GM04503 (cell line): Measurements from ENCODE around the gene LRIG1.

ENCODE experiments used
- DNase-seq: peaks from one replicate; pipeline ENCODE4 v3.0.0-alpha.2; 2012; ENCODE audit warnings: low read depth

LRIG1 gene

DNA sequence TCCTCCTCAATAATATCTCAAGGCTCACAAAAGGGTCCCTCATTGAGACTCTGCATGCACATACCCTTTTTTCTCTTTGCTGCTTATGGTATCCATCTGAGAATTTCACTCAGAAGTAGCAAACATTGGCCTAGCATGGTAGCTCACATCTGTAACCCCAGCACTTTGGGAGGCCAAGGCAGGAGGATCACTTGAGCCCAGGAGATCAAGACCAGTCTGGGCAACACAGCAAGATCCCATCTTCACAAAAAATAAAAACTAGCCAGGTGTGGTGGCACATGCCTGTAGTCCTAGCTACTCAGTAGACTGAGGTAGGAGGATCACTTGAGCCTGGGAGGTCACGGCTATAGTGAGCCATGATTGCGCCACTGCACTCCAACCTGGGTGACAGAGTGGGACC, 11.7 kb downstream of the LRIG1 start:
- DNase-seq = no peak

DNA sequence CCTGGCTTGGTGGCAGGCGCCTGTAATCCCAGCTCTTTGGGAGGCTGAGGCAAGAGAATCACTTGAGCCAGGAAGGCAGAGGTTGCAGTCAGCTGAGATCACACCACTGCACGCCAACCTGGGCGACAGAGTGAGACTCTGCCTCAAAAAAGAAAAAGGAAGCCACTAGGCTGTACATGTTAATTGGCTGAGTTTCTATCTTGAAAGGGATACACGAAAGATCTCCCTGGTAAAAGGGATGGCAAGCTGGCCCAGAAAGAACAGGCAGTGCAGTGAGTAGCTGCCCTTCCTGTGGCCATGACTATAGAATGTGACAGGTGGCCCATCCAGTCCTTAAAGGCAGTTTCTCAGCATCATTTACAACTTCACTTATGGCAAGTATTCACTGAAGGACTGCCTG, 12.3 kb downstream of the LRIG1 start:
- DNase-seq = no peak

DNA sequence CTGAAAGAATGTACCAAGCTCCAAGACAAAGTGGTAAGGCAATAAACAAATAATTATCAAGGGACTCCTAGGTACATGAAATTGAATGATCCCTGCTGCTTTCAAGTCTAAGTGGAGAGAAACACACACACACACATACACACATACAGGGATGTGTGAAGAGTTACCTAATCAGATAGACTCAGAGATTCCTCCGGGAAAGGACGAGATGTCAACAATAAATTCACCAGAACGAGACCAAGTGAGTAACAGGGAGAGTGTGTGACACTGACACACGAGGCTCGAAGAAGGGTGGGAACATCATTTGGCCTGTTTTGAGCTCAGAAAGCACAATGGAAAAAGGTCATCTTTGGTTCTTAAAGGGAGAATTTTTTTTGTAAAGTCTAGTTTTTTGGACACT, 13.4 kb downstream of the LRIG1 start:
- no peak for DNase-seq

DNA sequence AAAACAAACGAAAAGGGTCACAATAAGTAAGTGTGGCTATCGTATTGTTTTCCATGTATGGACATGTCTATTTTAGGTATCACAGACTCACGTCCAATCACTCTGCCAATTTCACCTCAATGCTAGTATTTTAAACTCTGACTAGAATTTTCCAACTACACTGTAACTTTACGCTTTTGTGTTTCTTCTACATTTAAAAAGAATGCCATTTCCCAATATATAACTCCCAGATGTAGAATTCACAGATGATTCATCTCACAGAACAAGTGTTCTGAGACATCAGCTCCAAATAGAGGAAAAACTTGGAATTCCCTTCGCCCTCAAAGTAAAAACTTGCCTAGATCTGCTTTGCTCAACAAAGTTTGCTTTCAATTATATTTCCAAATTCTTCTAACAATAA, 14.2 kb downstream of the LRIG1 start:
- no peak for DNase-seq

DNA sequence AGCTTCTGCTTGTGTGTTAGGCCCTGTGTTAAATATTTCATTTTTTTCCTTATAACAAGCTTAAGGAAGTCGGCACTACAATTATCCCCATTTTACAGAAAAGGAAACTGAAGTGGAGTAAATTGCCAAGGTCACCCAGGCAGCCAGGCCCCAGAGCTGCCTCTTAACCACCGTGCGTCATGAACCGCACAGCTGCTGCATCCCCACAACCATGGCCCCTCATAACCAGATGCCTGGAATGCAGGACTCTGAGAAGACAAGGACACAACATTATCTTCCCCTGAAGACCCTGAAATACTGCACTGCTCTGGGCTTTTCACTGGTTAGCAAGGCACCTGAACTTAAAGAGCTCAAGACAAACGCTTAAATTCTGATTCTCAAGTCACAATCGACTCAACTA, 14.6 kb downstream of the LRIG1 start:
- DNase-seq = no peak

DNA sequence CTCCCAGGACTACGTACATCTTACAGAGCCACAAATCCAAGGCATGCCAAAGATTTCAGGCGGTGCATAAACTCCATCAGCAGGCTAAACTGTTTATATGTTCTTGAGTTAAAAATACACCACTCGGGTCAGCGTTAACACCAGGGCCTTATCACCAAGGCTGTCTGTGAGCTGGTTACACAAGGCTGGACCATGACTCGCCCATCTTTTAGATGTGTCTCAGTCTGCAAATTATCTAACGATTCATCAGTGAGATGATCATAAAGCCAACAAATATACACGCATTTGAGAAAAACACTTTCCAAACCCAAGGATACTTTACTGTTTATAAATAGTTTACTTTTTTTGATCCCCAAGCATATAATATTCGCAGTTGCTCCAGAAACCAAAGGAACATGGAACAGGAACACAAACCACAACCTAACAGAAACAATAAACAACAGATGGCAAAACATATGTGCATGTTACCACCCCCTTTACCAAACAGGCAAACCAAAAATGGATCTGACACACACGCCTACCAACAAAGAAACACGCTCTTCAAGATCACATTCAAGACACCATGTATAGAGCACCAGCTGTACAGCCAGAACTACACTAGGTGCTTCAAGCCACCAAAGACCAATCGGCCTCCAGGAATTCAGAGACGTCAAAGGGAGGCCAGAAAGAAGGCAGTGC, 15.4 kb downstream of the LRIG1 start:
- no peak for DNase-seq

DNA sequence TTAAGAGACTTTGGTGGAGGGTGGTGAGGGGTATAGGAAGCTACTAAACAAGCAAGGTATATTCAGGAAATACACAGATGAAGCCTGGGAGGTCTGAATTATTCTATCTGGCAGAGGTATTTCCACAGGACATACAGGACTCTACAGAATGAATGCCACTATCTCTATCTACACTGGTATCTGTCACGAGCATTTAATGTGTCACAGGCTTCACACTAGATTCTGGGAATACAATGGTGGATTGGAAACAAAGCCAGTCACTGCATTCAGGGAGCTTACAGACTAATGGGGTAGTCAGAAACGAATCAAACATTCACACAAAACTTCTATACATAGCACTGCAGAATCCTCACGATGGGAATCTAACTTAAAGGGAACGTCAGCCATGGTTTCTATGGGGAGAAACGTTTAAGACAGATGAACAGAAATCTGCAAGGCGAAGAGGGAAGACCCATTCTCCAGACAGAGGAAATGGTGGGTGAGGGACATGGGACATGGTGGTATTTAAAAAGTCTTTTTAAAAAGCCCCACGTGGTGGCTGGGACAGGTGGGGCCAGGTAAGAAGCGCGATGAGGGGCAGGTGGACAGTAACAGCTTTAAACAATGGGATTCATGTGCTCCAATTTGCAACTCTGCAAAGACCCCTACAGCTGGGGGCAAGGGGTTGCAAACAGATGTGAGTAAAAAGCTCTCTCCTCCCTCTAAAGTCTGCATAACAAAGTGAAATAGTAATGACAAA, 16.5 kb downstream of the LRIG1 start:
- DNase-seq = no peak

DNA sequence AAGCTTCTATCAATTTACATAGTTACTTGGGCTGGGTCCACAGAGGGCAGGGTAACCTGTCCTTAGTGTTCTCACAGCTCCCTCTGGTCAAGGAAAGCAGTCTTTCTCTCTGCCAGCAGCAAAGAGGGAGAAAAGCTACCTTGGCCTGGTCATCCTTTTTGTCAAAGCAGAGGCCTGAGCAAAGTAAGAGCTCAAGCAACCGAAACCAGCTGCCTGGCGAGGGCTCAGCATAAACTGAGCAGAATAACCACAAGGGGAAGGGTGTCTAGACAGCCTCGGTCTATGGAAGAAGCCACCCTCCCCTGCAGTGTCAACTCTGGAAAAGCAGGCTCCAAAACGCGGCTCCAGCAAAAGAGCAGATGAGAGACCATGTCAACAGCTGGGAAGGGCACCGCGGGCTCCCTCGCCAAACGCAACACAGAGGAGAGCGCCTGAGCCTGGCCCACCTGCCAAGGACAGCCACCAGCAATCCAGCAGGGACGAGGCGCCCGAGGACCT, 17.4 kb downstream of the LRIG1 start:
- DNase-seq = no peak

DNA sequence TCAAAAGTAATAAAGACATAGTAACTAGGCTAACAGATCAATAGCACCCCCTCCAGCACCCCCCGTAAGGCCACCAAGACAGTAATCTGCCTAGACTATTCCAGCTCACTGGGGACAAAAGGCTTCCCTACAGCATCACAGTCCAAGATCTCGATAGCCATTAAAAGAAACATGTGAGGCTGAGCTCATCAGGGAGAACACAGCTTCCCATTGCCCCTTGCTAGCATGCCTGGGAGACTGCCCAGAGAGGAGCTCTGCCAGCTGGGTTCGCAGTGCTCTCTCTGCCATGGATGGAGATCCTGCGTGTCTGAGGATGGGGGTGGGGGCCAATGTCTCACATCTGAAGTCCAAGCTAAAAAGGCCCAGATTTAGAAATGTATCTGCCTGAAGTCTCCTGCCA, 17.8 kb downstream of the LRIG1 start:
- DNase-seq = no peak

DNA sequence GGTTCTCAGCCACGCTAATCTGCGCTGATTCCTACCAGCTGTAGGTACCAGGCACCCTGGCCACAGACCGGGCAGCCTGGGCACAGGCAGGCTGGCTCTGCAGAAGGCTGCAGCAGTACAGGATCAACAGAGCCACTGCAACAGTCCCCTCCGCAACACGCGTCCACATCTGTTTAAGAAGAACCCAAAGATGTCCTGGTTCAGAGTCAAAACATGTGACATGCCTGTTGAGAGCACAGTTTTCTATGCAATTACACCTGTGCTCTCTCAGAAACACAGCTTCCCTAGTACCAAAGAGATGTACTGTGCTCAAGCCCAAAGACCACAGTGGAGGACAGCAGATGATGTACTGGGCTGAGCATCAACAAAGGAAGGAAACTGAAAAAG, 18.8 kb downstream of the LRIG1 start:
- no peak for DNase-seq

DNA sequence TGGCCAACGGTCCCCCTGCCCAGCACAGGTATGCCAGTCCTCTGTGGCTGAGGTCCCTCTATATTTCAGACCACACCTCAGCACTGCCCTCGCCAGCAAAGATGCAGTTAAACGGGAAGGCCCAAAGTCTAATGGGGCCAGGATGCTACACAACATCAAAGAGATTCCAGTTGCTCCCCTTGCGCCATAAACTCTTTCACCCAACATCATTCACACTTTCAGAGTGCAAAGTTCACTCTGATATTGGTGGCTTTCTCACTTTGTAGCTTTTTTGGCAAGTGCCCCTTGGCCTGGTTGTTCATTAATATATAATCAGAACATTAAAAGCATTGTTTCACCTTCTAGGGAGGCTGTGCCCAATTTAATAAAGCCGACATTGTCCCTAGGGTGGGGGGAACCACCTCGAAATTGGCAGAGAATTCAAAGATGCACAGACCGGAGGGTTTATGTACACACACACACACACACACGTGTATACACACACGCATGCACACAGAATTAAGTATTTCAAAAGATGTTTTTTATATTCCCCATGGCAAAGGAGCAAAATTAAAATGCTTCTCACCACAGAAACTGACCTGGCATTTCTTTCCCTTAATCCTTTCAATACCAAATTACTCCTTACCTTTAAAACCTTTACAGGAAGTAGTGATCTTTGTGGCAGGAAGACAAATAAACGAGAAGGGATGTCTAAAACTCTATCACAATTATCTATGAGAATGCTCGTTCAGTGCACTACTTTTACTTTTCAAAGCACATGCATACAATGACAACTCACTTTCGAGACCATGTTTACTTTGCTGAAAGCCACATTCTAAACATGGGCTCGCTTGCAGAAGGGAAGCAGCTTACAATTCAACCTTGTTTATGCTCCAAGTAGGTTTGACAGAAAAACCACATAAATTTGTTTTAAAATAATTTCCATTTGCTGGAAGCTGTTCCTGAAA, 19.5 kb downstream of the LRIG1 start:
- no peak for DNase-seq

DNA sequence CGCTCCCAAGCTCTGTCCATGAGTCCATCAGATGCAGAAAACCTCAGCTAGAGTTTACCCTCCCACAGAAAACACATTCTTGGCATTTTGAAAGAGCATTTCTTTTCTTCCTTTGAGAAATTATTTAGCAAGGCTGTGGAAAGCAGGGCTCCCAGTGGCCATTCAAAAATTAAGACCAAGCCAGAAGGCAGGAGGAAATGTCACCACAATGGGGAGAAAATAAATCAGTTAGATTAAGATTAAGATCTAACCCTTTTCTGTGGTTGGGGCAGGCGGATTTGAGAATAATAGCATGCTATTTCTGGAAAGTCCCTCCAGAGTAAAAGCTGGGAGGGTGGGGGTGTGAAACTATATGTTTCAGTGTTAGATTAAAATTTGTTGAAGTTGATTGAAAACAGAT, 20.2 kb downstream of the LRIG1 start:
- no peak for DNase-seq

DNA sequence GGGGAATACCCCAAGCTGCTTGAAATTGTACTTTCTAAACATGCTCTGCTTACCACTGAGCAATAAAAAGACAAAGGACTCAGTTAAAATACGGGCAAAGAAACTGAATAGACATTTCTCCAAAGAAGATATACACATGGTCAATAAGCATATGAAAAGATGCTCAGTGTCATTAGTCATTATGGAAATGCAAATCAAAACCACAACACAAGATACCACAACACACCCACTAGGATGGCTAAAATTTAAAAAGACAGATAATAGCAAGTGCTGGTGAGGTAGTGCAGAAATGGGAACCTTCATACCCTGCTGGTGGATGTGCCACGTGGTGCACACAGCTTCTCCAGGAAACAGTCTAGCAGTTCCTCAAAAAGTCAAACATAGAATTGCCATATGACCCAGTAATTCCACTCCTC, 21.3 kb downstream of the LRIG1 start:
- DNase-seq = no peak

DNA sequence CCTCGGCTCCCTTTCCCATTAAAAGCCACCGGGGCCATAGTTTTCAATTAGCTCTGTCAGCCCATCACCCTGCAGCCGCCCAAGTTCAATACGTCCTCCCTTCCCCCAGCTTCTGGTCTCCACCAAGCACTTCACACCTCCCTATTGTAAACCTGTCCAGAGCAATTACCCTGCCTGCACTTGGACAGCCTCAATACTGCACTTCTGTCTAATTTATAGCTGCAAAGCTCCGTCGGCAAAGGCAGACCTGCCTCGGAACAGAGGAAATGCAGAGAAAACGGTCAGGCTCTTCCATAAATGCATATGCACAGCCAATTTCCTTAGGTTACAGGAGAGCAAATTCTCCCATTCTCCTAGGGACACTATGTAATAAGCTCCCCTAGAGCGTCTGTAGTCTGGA, 21.9 kb downstream of the LRIG1 start:
- DNase-seq = no peak

DNA sequence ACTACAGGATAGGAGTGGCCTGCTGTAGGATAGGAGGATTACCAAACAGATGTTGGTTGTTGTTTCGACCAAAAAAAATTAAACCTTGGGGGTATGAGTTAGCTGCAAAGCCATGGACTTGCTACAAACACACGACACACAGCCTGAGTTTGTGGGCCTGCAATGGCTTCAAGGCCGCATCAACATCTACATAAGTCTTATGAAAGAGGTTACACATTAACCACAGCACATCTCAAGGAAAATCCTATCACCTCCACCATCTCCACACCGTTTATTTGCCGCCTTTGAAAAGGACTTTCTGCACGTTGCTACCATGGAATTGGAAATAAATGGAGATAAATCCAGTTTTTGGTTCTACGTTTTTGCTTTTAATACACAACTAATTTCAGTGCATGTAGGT, 23.0 kb downstream of the LRIG1 start:
- no peak for DNase-seq

DNA sequence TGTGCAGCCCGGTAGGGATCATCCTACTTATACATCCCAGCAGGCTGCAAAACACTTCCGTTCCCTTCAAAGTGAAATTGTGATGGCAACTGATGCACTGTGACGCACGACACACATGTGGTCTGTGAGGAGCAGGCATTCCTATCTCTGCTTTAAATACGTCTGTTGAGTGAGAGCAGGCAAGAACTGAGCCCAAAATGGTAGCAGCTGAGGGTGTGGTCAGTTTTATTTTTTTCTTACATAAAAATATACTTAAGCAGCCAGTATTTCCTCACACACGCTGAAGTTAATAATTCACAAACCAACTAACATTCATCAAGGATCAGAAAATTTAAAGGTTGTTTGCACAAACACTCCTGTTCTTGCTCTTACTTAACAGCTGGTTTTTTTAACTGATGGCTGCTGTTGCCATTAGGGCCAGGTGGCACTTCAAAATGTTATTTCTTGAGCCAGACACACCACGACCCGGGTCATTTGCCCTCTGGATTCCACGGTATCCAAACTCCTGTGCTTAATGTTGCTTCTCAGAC, 23.9 kb downstream of the LRIG1 start:
- DNase-seq = no peak

DNA sequence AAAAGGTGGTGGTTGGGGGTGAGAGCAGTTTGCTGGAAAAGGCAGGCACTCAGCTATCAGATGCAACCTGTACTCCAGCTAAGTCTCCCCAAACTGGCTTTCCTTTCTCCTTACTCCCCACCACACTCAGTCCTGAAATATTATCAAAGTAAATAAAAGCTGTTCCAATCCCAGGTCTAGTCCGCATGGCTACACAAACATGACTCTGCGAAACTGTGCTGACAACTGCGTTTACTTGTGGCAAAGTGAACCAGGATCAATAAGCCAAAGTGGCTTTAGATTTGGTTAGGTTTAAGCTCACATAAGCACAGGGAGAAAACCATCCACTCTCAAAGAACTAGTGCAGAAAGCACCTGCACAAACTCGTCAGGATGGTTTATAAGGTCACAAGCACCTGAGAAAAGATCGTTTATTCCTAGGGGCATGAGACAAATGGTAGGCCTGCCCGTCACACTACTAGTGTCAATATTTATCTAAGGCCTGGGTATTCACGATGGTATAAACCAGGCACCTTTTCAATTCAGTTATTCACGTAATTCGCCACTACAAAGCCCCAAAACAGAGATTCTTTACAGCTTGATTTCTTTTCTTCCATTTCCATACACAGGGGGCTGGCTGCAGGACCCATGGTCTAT, 25.3 kb downstream of the LRIG1 start:
- no peak for DNase-seq

DNA sequence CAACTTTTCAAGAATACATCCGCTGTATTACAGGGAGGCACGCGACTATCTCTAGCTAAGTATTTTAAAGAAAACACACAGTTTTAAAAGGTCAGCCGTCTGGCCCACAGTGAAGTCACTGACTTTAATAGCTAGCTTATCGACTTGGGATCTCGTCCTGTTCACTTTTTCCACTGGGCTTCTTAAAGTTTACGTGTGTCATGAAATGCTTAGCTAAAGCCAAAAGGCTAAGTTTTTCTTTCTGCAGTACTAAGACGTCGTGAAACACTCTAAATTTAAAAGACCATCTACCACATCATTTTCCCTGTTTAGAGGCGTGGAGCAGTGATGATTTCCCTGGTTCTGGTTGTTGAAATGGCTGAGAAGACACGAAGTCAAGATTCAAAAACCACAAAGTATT, 27.1 kb downstream of the LRIG1 start:
- no peak for DNase-seq

DNA sequence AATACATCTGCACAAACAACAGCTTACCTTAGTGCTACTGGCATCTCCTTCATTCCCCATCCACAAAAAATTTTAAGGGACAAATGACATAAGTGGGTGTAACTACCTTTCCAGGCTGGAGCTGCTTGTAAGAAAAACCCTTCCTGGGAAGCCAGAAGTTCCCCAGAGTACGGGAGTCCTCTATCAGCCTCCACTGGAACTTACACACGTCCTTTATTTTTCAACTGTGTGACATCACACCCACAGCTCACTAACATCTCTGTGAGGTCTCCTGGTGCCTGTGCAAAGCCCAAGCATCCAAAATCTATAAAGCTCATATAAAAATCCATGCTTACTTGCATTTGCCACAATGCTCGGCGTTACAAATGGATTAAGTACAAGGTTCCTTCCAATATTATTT, 27.6 kb downstream of the LRIG1 start:
- DNase-seq = no peak

DNA sequence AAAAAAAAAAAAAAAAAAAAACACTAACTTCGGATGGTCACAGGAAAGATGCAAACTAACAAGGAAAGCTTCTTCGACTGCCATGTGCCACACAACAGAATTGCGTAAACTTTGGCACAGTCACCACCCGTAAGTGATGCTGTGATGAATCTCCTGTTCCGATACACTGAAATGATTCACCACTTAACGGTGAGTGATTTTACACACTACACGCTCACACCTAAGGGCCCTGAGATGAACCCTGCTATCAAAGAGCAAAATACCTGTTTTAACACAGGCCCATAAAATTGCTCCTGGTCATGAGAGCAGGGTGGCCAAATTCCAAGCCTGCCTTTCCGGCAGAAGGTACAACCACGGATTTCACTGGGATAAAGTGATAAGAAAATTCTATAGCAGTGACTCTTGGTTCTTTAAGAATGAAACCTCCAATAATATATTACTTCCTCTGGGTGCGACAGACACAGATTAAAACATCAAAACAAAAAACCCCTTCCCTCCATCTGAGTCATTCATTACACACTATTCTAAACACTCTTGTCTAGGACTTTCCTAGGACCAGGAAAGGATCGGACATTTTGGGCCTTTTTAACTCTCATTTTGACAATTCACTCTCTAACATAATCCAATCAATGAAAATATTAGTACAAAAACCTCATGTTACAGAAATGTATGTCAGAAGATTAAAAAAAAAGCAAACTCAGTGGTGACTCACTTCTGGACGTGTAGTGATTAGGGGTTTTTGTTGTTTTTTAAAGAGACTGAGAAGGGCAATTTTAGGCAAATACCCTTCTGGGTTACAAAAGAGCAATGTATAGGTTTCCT, 28.3 kb downstream of the LRIG1 start:
- no peak for DNase-seq
